Tibial artery (tissue), 4 donors: ENCODE data around the gene AMOTL2.

ENCODE experiments used
- DNase-seq, 2 donors: peaks; one replicate each; pipeline ENCODE4 v3.0.0-alpha.2; 2019
- H3K27ac ChIP-seq, 2 donors: fragments of 200-600 bp; sonication (generic) in 1 of 2; 1 replicate in 1 of 2; 2 replicates in 1 of 2; pipeline ENCODE4 v1.5.1; 2018 to 2019; ENCODE audit warnings: mild to moderate bottlenecking in 1 of 2
- H3K27me3 ChIP-seq, 2 donors: fragments of 200-600 bp; sonication (generic) in 1 of 2; one replicate each; pipeline versions ENCODE4 v1.5.1 to v1.6.0; 2016 to 2019
- H3K36me3 ChIP-seq, 3 donors: fragments of 200-600 bp; sonication (generic) in 2 of 3; one replicate each; pipeline ENCODE4 v1.5.1; 2016 to 2019; ENCODE audit warnings: mild to moderate bottlenecking in 2 of 3
- H3K4me1 ChIP-seq, 4 donors: fragments of 200-600 bp; sonication (generic) in 2 of 4; 1 replicate in 3 of 4; 2 replicates in 1 of 4; pipeline ENCODE4 v1.5.1; 2016 to 2019
- H3K4me3 ChIP-seq, 2 donors: fragments of 200-600 bp; sonication (generic) in 1 of 2; 1 replicate in 1 of 2; 2 replicates in 1 of 2; pipeline ENCODE4 v1.5.1; 2018 to 2019; ENCODE audit warnings: mild to moderate bottlenecking in 2 of 2
- H3K9me3 ChIP-seq, 3 donors: fragments of 200-600 bp; sonication (generic) in 1 of 3; one replicate each; pipeline ENCODE4 v1.5.1; 2016 to 2019
- CTCF ChIP-seq, 2 experiments: fragments of 200-600 bp in 1 of 2; fragments of 450-650 bp in 1 of 2; IDR thresholded peaks; one replicate each; pipeline ENCODE4 v1.5.1; 2017 to 2019; ENCODE audit warnings: antibody characterized with exemption in 2 of 2, mild to moderate bottlenecking in 1 of 2, moderate library complexity in 1 of 2
- intact Hi-C: fragments of 100-400 bp; cut with DNase I; formaldehyde crosslinking; loops from one replicate; pipeline ENCODE4 v1.15.0; 2023; ENCODE audit warnings: low total_unique reads

The AMOTL2 gene

GRCh38 chr3:134388292-134388691 is 14.0 kb upstream of the AMOTL2 start:
- DNase-seq = no peak
- no peaks in the 10 kb centered on the region for H3K36me3 ChIP-seq
- H3K9me3 ChIP-seq = peaks cover 0 to 6% (median 0%) of the 10 kb centered on the region in 3 donors
- no peak overlapping the region for H3K4me3 ChIP-seq
- intact Hi-C loops = no loop called here
- H3K27ac ChIP-seq = peak overlapping the region; percentile 25 to 44
- peaks cover 0 to 38% (median 22%) of the 10 kb centered on the region in 4 donors for H3K4me1 ChIP-seq
- TF ChIP-seq CTCF (IDR thresholded peaks at IDR 0.05) = no peak
- no peaks in the 10 kb centered on the region for H3K27me3 ChIP-seq

- no peak overlapping the region for H3K4me3 ChIP-seq
- intact Hi-C loops = no loop called here
- no peak for DNase-seq
Observed at GRCh38 chr3:134387293-134387692, 13.0 kb upstream of the AMOTL2 start.

GRCh38 chr3:134384963-134385362 is 10.7 kb upstream of the AMOTL2 start:
- H3K36me3 ChIP-seq = no peaks in the 10 kb centered on the region
- no peak for DNase-seq
- no peaks in the 10 kb centered on the region for H3K27me3 ChIP-seq
- H3K4me3 ChIP-seq = no peak overlapping the region
- H3K27ac ChIP-seq = no peak overlapping the region
- intact Hi-C loops = no loop called here
- peaks cover 0 to 27% (median 13%) of the 10 kb centered on the region in 4 donors for H3K4me1 ChIP-seq
- peaks cover 0 to 3% (median 0%) of the 10 kb centered on the region in 3 donors for H3K9me3 ChIP-seq
- no peak for TF ChIP-seq CTCF (IDR thresholded peaks at IDR 0.05)

More at GRCh38 chr3:134387293-134387692, 13.0 kb upstream of the AMOTL2 start:
- TF ChIP-seq CTCF (IDR thresholded peaks at IDR 0.05) = no peak
- Histone ChIP-seq H3K27ac (no peak overlapping the region), H3K27me3 (no peaks in the 10 kb centered on the region), H3K36me3 (no peaks in the 10 kb centered on the region), H3K4me1 (peaks cover 0 to 28% (median 13%) of the 10 kb centered on the region in 4 donors), H3K9me3 (peaks cover 0 to 6% (median 0%) of the 10 kb centered on the region in 3 donors)

GRCh38 chr3:134381831-134382442 is 7.7 kb upstream of the AMOTL2 start:
- no peaks in the 10 kb centered on the region for H3K36me3 ChIP-seq
- no peak for TF ChIP-seq CTCF (IDR thresholded peaks at IDR 0.05)
- H3K27me3 ChIP-seq = no peaks in the 10 kb centered on the region
- intact Hi-C loops = no loop called here
- H3K27ac ChIP-seq = peak overlapping the region; percentile 6 to 21
- no peak overlapping the region for H3K4me3 ChIP-seq
- peaks cover 0 to 9% (median 4%) of the 10 kb centered on the region in 4 donors for H3K4me1 ChIP-seq
- H3K9me3 ChIP-seq = no peaks in the 10 kb centered on the region
- no peak for DNase-seq

- no peaks in the 10 kb centered on the region for H3K9me3 ChIP-seq
- TF ChIP-seq CTCF (IDR thresholded peaks at IDR 0.05) = no peak
- DNase-seq = no peak
- no peak overlapping the region for H3K4me3 ChIP-seq
- H3K36me3 ChIP-seq = no peaks in the 10 kb centered on the region
- peak overlapping the region; percentile 6 to 21 for H3K27ac ChIP-seq
- no peaks in the 10 kb centered on the region for H3K27me3 ChIP-seq
- peaks cover 0 to 9% (median 4%) of the 10 kb centered on the region in 4 donors for H3K4me1 ChIP-seq
- intact Hi-C loops = no loop called here
Observed at GRCh38 chr3:134381076-134381475, 6.8 kb upstream of the AMOTL2 start.
